COLO668 (cell line): ENCODE measurements around the gene TRIOBP.
A peak's percentile ranks its signal among the peaks of the same experiment; 100 is the strongest.
"Not testable (repeated sequence)": the region's sequence is repeated elsewhere in the genome, so short reads cannot be mapped to it uniquely, and the experiment has no call there.

Experiments
- DNase-seq: peaks from one replicate; lab custom pipeline; 2025; ENCODE audit not compliant: unreplicated experiment; lab: John Stamatoyannopoulos, UW

Gene TRIOBP

GRCh38 chr22:37696657-37697537 is at the start of gene TRIOBP:
Gene TRIOBP (plus strand): TSS chr22:37697048. CDS start chr22:37701366, 4,318 bp downstream.
- DNase-seq: peak; percentile 88

- DNase-seq: no peak
These were observed 49.5 kb upstream of the TRIOBP start for GRCh38 chr22:37647317-37647716.

GRCh38 chr22:37647928-37648327 is 48.9 kb upstream of the TRIOBP start:
- DNase-seq: no peak

GRCh38 chr22:37650463-37651136 is 46.2 kb upstream of the TRIOBP start:
- no peak for DNase-seq

GRCh38 chr22:37654563-37655251 is 42.1 kb upstream of the TRIOBP start:
- no peak for DNase-seq

- no peak for DNase-seq
These were observed 41.6 kb upstream of the TRIOBP start for GRCh38 chr22:37655252-37655563.

GRCh38 chr22:37656583-37656982 is 40.3 kb upstream of the TRIOBP start:
- DNase-seq: not testable (repeated sequence)

GRCh38 chr22:37657590-37658132 is 39.2 kb upstream of the TRIOBP start:
- DNase-seq: no peak

GRCh38 chr22:37658133-37659065 is 38.4 kb upstream of the TRIOBP start, which contains the start of gene PDXP:
Gene PDXP (plus strand): TSS chr22:37658723. CDS start chr22:37658783, 60 bp downstream.
- DNase-seq: peak; percentile 98

GRCh38 chr22:37659066-37659896 is 37.6 kb upstream of the TRIOBP start:
- DNase-seq: peak; percentile 73

- DNase-seq: no peak
These were observed 36.7 kb upstream of the TRIOBP start for GRCh38 chr22:37659897-37660708.

- no peak for DNase-seq
These were observed 36.2 kb upstream of the TRIOBP start for GRCh38 chr22:37660709-37661045.

GRCh38 chr22:37661160-37661924 is 35.5 kb upstream of the TRIOBP start:
- peak; percentile 57 for DNase-seq

GRCh38 chr22:37662039-37662438 is 34.8 kb upstream of the TRIOBP start:
- DNase-seq: no peak

GRCh38 chr22:37663521-37664140 is 33.2 kb upstream of the TRIOBP start:
- no peak for DNase-seq

GRCh38 chr22:37664249-37665101 is 32.4 kb upstream of the TRIOBP start:
- DNase-seq: no peak

- DNase-seq: no peak
These were observed 31.4 kb upstream of the TRIOBP start for GRCh38 chr22:37665487-37665886.
